Upper lobe of left lung (tissue), 6 donors: ENCODE data around the gene ACTL6A. TPM values are rescaled to one million over a fixed set of nuclear protein-coding genes. Genes with fewer than 3 reads are reported as not detected.
A peak's percentile ranks its signal among the peaks of the same experiment; 100 is the strongest.

Experiments
- ATAC-seq, 2 donors: fragments of 200-7000 bp; cut with Tn5 transposase; one replicate each; pipeline ENCODE4 v1.9.1; 2022; ENCODE audit warnings: mild to moderate bottlenecking in 2 of 2, moderate library complexity in 2 of 2; ENCODE audit not compliant: low FRiP score in 2 of 2
- DNase-seq, 2 donors: peaks; one replicate each; pipeline ENCODE4 v3.0.0-alpha.2; 2019 to 2020
- H3K27ac ChIP-seq, 4 donors: fragments of 200-600 bp; sonication (generic); one replicate each; pipeline ENCODE4 v1.5.1; 2016 to 2019
- H3K27me3 ChIP-seq, 4 donors: fragments of 200-600 bp; sonication (generic); one replicate each; pipeline ENCODE4 v1.5.1; 2017 to 2019
- H3K36me3 ChIP-seq, 4 donors: fragments of 200-600 bp; sonication (generic); one replicate each; pipeline ENCODE4 v1.5.1; 2016 to 2019
- H3K4me1 ChIP-seq, 4 donors: fragments of 200-600 bp; sonication (generic); one replicate each; pipeline ENCODE4 v1.5.1; 2018 to 2019
- H3K4me3 ChIP-seq, 4 donors: fragments of 200-600 bp; sonication (generic); one replicate each; pipeline ENCODE4 v1.5.1; 2017 to 2019; ENCODE audit warnings: mild to moderate bottlenecking in 2 of 4, moderate library complexity in 1 of 4
- H3K9me3 ChIP-seq, 4 donors: fragments of 200-600 bp; sonication (generic); one replicate each; pipeline ENCODE4 v1.5.1; 2018 to 2019
- EP300 ChIP-seq, 4 donors: sonication (generic); formaldehyde crosslinking; IDR thresholded peaks; one replicate each; pipeline ENCODE4 v1.5.1; 2017; ENCODE audit warnings: antibody characterized with exemption in 4 of 4, control low read depth in 2 of 4
- POLR2A ChIP-seq, 4 donors: fragments of 450-650 bp; IDR thresholded peaks; one replicate each; pipeline ENCODE4 v1.5.1; 2016 to 2017; ENCODE audit warnings: antibody characterized with exemption in 4 of 4, mild to moderate bottlenecking in 2 of 4
- POLR2AphosphoS5 ChIP-seq, 2 donors: sonication (generic); formaldehyde crosslinking; IDR thresholded peaks; one replicate each; pipeline ENCODE4 v1.5.1; 2017; ENCODE audit warnings: antibody characterized with exemption in 2 of 2
- WGBS, 2 donors: methylation state at CpG; one replicate each; pipeline ENCODE4 v1.1.5; 2017 to 2018; 5-methylcytosine and 5-hydroxymethylcytosine counted together
- total RNA-seq, 6 donors: library from RNA; depleted of rRNA in 4 of 6; stranded (reverse); fragments of >200 nt in 4 of 6; gene quantifications; one replicate each; pipeline versions ENCODE4 v1.1.0 to v1.2.1, GENCODE V29; 2016 to 2021
- TF ChIP-seq, protein P1 (sequence below), 6 experiments: fragments of 450-650 bp in 4 of 6; fragments of 200-600 bp in 2 of 6; sonication (generic) in 2 of 6; IDR thresholded peaks; one replicate each; pipeline ENCODE4 v1.5.1; 2016 to 2019; ENCODE audit warnings: antibody characterized with exemption in 6 of 6
- donor health status: DM: no; HTN: no; CAD: no; lungs with moderate emphysema.
- donor health status: DM: no; HTN: yes; CAD: no; lungs with severe emphysema.

Gene ACTL6A
- total RNA-seq, 6 donors from 2014 or later: 17.2 to 47.3 (median 30.7) TPM

DNA sequence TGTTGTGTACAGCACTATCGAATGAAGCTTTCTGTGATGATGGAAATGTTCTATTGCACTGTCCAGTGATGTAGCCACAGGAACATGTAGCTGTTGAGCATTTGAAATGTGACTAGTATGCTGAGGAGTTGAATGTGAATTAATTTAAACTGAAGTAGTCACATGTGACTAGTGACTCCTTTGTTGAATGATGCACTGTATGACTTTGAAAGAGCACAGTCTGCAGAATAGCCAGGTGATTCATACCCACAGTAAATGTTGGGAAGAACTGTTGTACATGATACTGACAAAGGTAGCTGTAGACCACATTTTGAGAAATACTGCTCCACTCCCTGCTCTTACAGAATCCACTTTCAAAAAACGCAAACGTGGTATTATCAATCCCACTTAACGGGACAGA lies 34.0 kb upstream of the ACTL6A start:
- TF ChIP-seq POLR2AphosphoS5 (IDR thresholded peaks at IDR 0.05) (no peak), EP300 (IDR thresholded peaks at IDR 0.05) (no peak), POLR2A (IDR thresholded peaks at IDR 0.05) (no peak)
- TF ChIP-seq, protein P1, sequence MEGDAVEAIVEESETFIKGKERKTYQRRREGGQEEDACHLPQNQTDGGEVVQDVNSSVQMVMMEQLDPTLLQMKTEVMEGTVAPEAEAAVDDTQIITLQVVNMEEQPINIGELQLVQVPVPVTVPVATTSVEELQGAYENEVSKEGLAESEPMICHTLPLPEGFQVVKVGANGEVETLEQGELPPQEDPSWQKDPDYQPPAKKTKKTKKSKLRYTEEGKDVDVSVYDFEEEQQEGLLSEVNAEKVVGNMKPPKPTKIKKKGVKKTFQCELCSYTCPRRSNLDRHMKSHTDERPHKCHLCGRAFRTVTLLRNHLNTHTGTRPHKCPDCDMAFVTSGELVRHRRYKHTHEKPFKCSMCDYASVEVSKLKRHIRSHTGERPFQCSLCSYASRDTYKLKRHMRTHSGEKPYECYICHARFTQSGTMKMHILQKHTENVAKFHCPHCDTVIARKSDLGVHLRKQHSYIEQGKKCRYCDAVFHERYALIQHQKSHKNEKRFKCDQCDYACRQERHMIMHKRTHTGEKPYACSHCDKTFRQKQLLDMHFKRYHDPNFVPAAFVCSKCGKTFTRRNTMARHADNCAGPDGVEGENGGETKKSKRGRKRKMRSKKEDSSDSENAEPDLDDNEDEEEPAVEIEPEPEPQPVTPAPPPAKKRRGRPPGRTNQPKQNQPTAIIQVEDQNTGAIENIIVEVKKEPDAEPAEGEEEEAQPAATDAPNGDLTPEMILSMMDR (IDR thresholded peaks at IDR 0.05): no peak
- ATAC-seq (no peak), DNase-seq (no peak)
- H3K4me3 ChIP-seq: no peak overlapping the region
- H3K4me1 ChIP-seq: peaks cover 6 to 21% (median 14%) of the 10 kb centered on the region in 4 donors
- no peaks in the 10 kb centered on the region for H3K27me3 ChIP-seq
- no peaks in the 10 kb centered on the region for H3K36me3 ChIP-seq
- H3K9me3 ChIP-seq: no peaks in the 10 kb centered on the region
- WGBS, 2 donors: 81 to 84% methylated on average over 4 of the region's 4 CpGs
- H3K27ac ChIP-seq: no peak overlapping the region

DNA sequence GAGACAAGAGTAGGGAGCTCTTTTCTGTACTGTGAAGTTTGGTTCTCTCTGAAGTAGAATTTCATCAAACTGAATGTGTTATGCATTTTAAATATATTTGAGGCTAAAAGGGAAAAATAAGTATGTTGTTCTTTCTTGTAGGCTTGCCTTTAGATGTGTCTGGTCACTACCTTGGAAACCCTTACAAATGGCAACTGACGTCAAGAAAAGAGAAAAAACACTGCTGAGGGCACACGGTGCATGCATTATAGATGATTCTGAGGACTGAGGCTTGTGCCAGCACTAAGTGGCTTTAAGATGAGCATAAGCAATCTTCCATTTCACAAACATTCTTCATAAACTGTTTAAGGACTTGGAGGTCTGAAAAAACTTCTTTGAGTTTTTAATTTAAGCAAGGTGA lies 31.1 kb upstream of the ACTL6A start:
- ATAC-seq (no peak), DNase-seq (no peak)
- no peaks in the 10 kb centered on the region for H3K27me3 ChIP-seq
- H3K27ac ChIP-seq: no peak overlapping the region
- H3K36me3 ChIP-seq: no peaks in the 10 kb centered on the region
- H3K4me3 ChIP-seq: no peak overlapping the region
- H3K9me3 ChIP-seq: no peaks in the 10 kb centered on the region
- 58 to 71% methylated on average over 2 of the region's 2 CpGs for WGBS, 2 donors
- peaks cover 3 to 13% (median 9%) of the 10 kb centered on the region in 4 donors for H3K4me1 ChIP-seq
- TF ChIP-seq, protein P1 (IDR thresholded peaks at IDR 0.05): no peak
- TF ChIP-seq POLR2A (IDR thresholded peaks at IDR 0.05): no peak
- TF ChIP-seq POLR2AphosphoS5 (IDR thresholded peaks at IDR 0.05): no peak
- TF ChIP-seq EP300 (IDR thresholded peaks at IDR 0.05): no peak

DNA sequence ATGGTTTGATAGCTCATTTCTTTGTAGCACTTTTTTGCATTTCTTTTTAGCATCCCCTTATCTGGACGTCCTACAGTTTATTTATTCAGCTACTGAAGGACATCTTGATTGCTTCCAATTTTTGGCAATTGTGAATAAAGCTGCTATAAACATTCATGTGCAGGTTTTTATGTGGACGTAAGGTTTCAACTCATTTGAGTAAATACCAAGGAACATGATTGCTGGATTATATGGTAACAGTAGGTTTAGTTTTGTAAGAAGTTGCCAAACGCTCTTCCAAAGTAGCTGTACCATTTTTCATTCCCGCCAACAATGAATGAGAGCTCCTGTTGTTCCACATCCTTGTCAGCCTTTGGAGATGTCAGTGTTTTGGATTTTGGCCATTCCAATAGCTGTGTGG lies 29.5 kb upstream of the ACTL6A start:
- WGBS, 2 donors: 65 to 74% methylated on average over 4 of the region's 4 CpGs
- no peak for TF ChIP-seq EP300 (IDR thresholded peaks at IDR 0.05)
- no peak for TF ChIP-seq POLR2AphosphoS5 (IDR thresholded peaks at IDR 0.05)
- TF ChIP-seq, protein P1 (IDR thresholded peaks at IDR 0.05): no peak
- no peak for TF ChIP-seq POLR2A (IDR thresholded peaks at IDR 0.05)
- ATAC-seq: no peak
- DNase-seq: no peak
- H3K4me3 ChIP-seq: no peak overlapping the region
- H3K27ac ChIP-seq: no peak overlapping the region
- no peaks in the 10 kb centered on the region for H3K36me3 ChIP-seq
- no peaks in the 10 kb centered on the region for H3K4me1 ChIP-seq
- no peaks in the 10 kb centered on the region for H3K27me3 ChIP-seq
- H3K9me3 ChIP-seq: no peaks in the 10 kb centered on the region

DNA sequence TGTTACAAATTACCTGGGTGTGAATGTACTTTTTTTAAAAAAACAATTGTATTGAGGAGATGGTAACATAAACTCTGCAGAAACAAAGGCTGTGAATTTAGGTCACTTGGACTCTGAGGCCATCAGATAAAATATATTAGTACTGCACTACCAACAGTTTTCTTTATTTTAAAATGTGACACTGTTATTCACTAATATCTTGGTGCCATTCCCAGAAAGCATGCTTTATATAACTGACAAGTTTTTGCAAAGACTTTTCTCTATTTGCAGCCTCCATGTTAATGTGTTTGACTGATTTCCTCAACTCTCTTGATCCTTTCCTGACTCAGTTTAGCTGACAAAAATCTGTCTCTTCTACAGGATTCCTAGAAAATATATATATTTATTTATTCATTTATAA lies 26.5 kb upstream of the ACTL6A start:
- Histone ChIP-seq H3K4me1 (no peaks in the 10 kb centered on the region), H3K36me3 (no peaks in the 10 kb centered on the region), H3K27me3 (no peaks in the 10 kb centered on the region), H3K27ac (no peak overlapping the region), H3K9me3 (no peaks in the 10 kb centered on the region), H3K4me3 (no peak overlapping the region)
- no peak for TF ChIP-seq POLR2A (IDR thresholded peaks at IDR 0.05)
- TF ChIP-seq EP300 (IDR thresholded peaks at IDR 0.05): no peak
- TF ChIP-seq, protein P1 (IDR thresholded peaks at IDR 0.05): no peak
- no peak for TF ChIP-seq POLR2AphosphoS5 (IDR thresholded peaks at IDR 0.05)
- ATAC-seq (no peak), DNase-seq (no peak)

DNA sequence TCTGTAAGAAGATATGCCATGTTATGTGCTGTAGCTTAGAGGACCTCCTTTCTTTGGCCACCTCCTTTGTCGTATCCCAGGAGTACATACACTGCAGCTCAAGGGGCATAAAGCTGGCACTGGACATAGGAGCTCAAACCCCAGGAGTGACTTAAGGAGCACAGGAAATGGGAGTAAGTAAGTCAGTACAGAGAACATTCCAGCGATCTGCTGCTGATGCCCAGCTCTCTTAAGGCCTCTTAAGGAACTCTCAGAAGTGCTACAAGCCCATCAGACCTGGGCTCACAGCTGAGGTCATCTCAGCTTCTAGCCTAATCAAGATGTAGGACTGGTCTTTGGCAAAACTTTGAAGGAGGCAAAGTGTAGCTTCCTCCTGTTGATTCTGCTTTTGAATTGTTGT lies 21.6 kb upstream of the ACTL6A start:
- TF ChIP-seq POLR2A (IDR thresholded peaks at IDR 0.05) (no peak), POLR2AphosphoS5 (IDR thresholded peaks at IDR 0.05) (no peak), EP300 (IDR thresholded peaks at IDR 0.05) (no peak)
- TF ChIP-seq, protein P1 (IDR thresholded peaks at IDR 0.05): no peak
- Histone ChIP-seq H3K27me3 (no peaks in the 10 kb centered on the region), H3K4me1 (no peaks in the 10 kb centered on the region), H3K9me3 (no peaks in the 10 kb centered on the region), H3K36me3 (no peaks in the 10 kb centered on the region), H3K27ac (no peak overlapping the region), H3K4me3 (no peak overlapping the region)
- ATAC-seq: peak; percentile 53 to 77
- peak in 1 of 2 donors; percentile 51 for DNase-seq
- 66 to 67% methylated on average over 2 of the region's 2 CpGs for WGBS, 2 donors
